NB4 (cell line): Measurements from ENCODE around the gene SAT2.

Experiments
- CTCF ChIP-seq: IDR thresholded peaks from one replicate; pipeline ENCODE4 v1.5.1; 2012; ENCODE audit warnings: low read depth, low read length
- MAX ChIP-seq: IDR thresholded peaks from 2 replicates; pipeline ENCODE4 v1.6.1; 2011; ENCODE audit warnings: low read depth, low read length
- MYC ChIP-seq: IDR thresholded peaks from 2 replicates; pipeline ENCODE4 v1.6.1; 2011; ENCODE audit warnings: low read depth, low read length
- POLR2A ChIP-seq: IDR thresholded peaks from 2 replicates; pipeline ENCODE4 v1.6.1; 2011; ENCODE audit warnings: mild to moderate bottlenecking; ENCODE audit not compliant: insufficient read length; ENCODE audit errors: extremely low read depth

GRCh38 chr17:7615265-7615747 lies 12.3 kb downstream of the SAT2 start:
- no peak for TF ChIP-seq CTCF
- TF ChIP-seq POLR2A = peak; percentile 21
- no peak for TF ChIP-seq MAX
- no peak for TF ChIP-seq MYC
